ENCODE measurements around the gene P4HTM.
"Not testable (repeated sequence)": the region's sequence is repeated elsewhere in the genome, so short reads cannot be mapped to it uniquely, and the experiment has no call there.

The P4HTM gene

GRCh38 chr3:48985831-48986376 is 4.1 kb upstream of the P4HTM start:
- DNase-seq = no peak

- peak; percentile 36 for DNase-seq
These were observed 780 bp upstream of the P4HTM start for GRCh38 chr3:48989126-48989795.

GRCh38 chr3:48990636-48991469 is 812 bp downstream of the P4HTM start:
- DNase-seq = peak; percentile 53

- DNase-seq = no peak
These were observed 2.0 kb downstream of the P4HTM start for GRCh38 chr3:48991851-48992545.

GRCh38 chr3:48993834-48994233 is 3.8 kb downstream of the P4HTM start:
- no peak for DNase-seq

GRCh38 chr3:48996640-48997039 is 6.6 kb downstream of the P4HTM start:
- no peak for DNase-seq

- DNase-seq = no peak
These were observed 7.1 kb downstream of the P4HTM start for GRCh38 chr3:48997102-48997635.

GRCh38 chr3:48997714-48998637 is 7.9 kb downstream of the P4HTM start:
- peak; percentile 63 for DNase-seq

- DNase-seq = no peak
These were observed 9.2 kb downstream of the P4HTM start for GRCh38 chr3:48999085-48999858.

GRCh38 chr3:49001155-49001554 is 11.1 kb downstream of the P4HTM start:
- DNase-seq = no peak

- peak; percentile 21 for DNase-seq
These were observed 14.6 kb downstream of the P4HTM start for GRCh38 chr3:49004352-49005302.

- no peak for DNase-seq
These were observed 15.3 kb downstream of the P4HTM start for GRCh38 chr3:49005303-49005680.

GRCh38 chr3:49005998-49006397 is 16.0 kb downstream of the P4HTM start:
- no peak for DNase-seq

GRCh38 chr3:49006408-49007067 is 16.5 kb downstream of the P4HTM start:
- peak; percentile 47 for DNase-seq

GRCh38 chr3:49007068-49007770 is 17.2 kb downstream of the P4HTM start, which contains the start of gene WDR6:
TSS of gene WDR6 (plus strand) at chr3:49007391. CDS start at chr3:49007432, 41 bp downstream.
- peak; percentile 93 for DNase-seq

GRCh38 chr3:49007771-49008528 is 17.9 kb downstream of the P4HTM start:
- peak; percentile 69 for DNase-seq

- DNase-seq = not testable (repeated sequence)
These were observed 18.6 kb downstream of the P4HTM start for GRCh38 chr3:49008627-49009026.

GRCh38 chr3:49009396-49009795 is 19.4 kb downstream of the P4HTM start:
- no peak for DNase-seq
